ENCODE measurements around the gene SMAD3.

DNA sequence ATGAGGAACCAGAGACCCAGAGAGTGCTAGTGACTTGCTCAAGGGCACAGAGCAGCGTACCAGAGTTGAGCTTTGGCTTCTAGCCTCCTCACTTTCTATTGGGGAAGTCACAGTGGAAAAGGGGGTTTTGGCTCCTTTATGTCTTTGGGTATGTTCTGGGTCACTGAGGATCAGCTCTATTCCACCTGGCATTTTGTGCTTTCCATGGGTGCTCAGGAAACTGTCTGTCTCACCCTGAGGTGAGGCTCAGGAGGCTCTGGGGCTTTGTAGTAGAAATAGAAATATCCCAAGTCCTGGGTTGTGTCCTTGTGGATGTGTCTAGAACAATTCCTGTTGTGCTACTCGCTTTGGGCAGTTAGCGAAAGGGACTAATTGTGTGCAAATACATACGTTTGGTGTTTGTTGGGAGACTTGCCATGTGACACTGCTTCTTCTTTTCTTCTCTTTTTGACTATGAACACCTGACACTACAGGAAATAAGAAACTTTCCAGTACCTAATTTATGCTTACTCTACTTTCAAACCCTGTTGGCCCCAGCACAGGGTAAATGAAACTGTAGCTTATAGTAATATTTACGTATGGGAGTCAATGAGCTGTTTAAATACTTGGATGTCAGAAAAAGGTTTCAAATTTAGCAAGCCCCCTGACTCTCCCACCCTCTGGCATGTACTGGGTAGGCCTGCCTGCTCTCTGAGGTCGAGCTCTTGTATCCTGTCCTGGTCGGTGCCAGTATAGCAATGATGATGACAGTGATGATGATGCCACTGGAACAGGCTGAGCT lies 35.6 kb downstream of the SMAD3 start:
- TF ChIP-seq, protein P1, sequence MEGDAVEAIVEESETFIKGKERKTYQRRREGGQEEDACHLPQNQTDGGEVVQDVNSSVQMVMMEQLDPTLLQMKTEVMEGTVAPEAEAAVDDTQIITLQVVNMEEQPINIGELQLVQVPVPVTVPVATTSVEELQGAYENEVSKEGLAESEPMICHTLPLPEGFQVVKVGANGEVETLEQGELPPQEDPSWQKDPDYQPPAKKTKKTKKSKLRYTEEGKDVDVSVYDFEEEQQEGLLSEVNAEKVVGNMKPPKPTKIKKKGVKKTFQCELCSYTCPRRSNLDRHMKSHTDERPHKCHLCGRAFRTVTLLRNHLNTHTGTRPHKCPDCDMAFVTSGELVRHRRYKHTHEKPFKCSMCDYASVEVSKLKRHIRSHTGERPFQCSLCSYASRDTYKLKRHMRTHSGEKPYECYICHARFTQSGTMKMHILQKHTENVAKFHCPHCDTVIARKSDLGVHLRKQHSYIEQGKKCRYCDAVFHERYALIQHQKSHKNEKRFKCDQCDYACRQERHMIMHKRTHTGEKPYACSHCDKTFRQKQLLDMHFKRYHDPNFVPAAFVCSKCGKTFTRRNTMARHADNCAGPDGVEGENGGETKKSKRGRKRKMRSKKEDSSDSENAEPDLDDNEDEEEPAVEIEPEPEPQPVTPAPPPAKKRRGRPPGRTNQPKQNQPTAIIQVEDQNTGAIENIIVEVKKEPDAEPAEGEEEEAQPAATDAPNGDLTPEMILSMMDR (IDR thresholded peaks at IDR 0.05; ENCODE audit: insufficient read depth, low read length) = no peak
- no peak for TF ChIP-seq SPI1 (IDR thresholded peaks at IDR 0.05; ENCODE audit: borderline replicate concordance, low read depth)
- TF ChIP-seq, protein P2, sequence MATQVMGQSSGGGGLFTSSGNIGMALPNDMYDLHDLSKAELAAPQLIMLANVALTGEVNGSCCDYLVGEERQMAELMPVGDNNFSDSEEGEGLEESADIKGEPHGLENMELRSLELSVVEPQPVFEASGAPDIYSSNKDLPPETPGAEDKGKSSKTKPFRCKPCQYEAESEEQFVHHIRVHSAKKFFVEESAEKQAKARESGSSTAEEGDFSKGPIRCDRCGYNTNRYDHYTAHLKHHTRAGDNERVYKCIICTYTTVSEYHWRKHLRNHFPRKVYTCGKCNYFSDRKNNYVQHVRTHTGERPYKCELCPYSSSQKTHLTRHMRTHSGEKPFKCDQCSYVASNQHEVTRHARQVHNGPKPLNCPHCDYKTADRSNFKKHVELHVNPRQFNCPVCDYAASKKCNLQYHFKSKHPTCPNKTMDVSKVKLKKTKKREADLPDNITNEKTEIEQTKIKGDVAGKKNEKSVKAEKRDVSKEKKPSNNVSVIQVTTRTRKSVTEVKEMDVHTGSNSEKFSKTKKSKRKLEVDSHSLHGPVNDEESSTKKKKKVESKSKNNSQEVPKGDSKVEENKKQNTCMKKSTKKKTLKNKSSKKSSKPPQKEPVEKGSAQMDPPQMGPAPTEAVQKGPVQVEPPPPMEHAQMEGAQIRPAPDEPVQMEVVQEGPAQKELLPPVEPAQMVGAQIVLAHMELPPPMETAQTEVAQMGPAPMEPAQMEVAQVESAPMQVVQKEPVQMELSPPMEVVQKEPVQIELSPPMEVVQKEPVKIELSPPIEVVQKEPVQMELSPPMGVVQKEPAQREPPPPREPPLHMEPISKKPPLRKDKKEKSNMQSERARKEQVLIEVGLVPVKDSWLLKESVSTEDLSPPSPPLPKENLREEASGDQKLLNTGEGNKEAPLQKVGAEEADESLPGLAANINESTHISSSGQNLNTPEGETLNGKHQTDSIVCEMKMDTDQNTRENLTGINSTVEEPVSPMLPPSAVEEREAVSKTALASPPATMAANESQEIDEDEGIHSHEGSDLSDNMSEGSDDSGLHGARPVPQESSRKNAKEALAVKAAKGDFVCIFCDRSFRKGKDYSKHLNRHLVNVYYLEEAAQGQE (IDR thresholded peaks at IDR 0.05; ENCODE audit: insufficient replicate concordance, low read depth) = no peak
- no peak for TF ChIP-seq POLR2AphosphoS5 (IDR thresholded peaks at IDR 0.05; ENCODE audit: low read depth)
